Measurements from ENCODE around the gene HIPK3.

DNA sequence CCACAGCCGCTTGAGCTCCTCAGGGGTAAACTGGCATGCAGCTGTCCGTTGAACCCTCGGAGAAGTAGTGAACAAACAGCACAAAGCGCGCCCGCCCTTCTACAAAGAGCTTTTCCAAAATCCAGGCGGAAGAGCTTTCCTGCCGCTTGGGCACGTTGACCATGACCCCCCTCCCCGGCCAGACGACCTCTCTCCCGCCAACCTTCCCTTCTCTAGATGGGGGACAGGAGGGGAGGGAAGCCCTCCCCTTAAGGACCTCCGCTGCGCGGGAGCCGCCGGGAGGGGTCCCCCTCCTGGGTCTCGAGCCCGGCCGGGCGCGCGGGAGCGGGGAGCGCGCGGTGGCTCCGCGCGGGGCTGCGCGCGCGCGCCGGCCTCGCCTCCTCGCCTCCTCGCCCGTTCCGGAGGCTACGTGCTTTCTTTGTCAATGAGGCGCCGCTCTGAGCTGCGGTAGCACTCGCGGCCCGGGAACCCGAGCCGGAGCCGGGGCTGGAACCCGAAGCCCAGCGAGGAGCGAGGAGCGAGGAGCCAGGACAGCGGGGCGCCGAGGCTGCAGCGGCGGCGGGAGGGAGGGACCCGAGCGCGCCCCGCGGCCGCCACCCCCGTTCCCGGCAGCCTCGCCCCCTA lies 118.6 kb downstream of the HIPK3 start, which contains the start of gene KIAA1549L:
- TF ChIP-seq, protein P1, sequence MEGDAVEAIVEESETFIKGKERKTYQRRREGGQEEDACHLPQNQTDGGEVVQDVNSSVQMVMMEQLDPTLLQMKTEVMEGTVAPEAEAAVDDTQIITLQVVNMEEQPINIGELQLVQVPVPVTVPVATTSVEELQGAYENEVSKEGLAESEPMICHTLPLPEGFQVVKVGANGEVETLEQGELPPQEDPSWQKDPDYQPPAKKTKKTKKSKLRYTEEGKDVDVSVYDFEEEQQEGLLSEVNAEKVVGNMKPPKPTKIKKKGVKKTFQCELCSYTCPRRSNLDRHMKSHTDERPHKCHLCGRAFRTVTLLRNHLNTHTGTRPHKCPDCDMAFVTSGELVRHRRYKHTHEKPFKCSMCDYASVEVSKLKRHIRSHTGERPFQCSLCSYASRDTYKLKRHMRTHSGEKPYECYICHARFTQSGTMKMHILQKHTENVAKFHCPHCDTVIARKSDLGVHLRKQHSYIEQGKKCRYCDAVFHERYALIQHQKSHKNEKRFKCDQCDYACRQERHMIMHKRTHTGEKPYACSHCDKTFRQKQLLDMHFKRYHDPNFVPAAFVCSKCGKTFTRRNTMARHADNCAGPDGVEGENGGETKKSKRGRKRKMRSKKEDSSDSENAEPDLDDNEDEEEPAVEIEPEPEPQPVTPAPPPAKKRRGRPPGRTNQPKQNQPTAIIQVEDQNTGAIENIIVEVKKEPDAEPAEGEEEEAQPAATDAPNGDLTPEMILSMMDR (IDR thresholded peaks at IDR 0.05; ENCODE audit: low read depth, low read length, poor library complexity, severe bottlenecking), result no peak
- TF ChIP-seq EZH2phosphoT487 (IDR thresholded peaks at IDR 0.05; ENCODE audit: borderline replicate concordance, low read length), result no peak

Data from DOHH2 (cell line).